ENCODE measurements around the gene SNX17.

SNX17 gene

GRCh38 chr2:27377618-27378095, 7.2 kb downstream of the SNX17 start:
- H4K20me1 ChIP-seq, result peaks cover 56% of the 10 kb centered on the region
- no peaks in the 10 kb centered on the region for H3K9me3 ChIP-seq
- H3K9ac ChIP-seq, result no peak overlapping the region
- no peak for TF ChIP-seq Cebpa-rat (IDR thresholded peaks at IDR 0.05)
- H3K27me3 ChIP-seq, result no peaks in the 10 kb centered on the region
- no peak overlapping the region for H3K4me3 ChIP-seq
- no peak overlapping the region for H3K4me2 ChIP-seq
- H3K27ac ChIP-seq, result no peak overlapping the region
- H3K36me3 ChIP-seq, result peaks cover 79% of the 10 kb centered on the region
- peaks cover 40% of the 10 kb centered on the region for H3K4me1 ChIP-seq

DNA sequence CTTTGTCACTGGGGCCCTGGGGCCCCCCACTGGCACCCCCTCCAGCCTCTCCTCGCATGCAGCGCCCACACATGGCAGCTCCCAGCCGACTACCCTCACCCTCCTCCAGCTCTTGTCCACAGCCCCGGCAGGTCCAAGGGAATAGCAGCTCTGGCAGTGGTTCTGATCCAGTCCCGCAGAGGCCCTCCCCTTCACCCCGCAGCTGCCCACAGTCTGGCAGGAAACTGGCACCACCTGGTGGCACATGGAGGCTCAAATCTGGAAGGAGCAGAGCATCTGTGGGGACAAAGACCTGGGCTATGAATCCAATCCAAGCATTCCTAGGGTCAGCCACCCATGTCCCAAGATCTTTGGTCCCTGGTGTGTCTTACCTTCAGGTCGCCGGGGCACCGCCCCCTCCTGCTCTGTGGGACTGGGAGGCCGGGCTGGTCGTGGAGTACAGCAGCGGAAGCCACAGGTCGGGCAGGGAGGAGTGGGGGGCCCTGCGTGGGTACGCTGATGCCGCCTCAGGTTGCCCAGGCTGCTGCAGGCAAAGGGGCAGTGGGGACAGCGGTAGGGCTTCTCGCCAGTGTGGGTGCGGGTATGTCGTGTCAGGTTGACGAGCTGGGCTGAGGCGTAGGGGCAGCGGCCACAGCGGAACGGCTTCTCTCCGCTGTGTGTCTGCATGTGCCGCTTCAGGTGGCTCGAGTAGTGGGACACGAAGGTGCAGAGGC, 7.8 kb downstream of the SNX17 start:
- no peak overlapping the region for H3K27ac ChIP-seq
- TF ChIP-seq Cebpa-rat (IDR thresholded peaks at IDR 0.05), result no peak
- no peaks in the 10 kb centered on the region for H3K27me3 ChIP-seq
- peak overlapping the region; percentile 89; the same call in 1 of the 2 replicates for H3K9ac ChIP-seq
- H3K9me3 ChIP-seq, result no peaks in the 10 kb centered on the region
- H3K4me1 ChIP-seq, result peaks cover 34% of the 10 kb centered on the region
- peaks cover 50% of the 10 kb centered on the region for H4K20me1 ChIP-seq
- H3K4me2 ChIP-seq, result peak overlapping the region; percentile 85
- H3K36me3 ChIP-seq, result peaks cover 80% of the 10 kb centered on the region
- no peak overlapping the region for H3K4me3 ChIP-seq

- H3K4me3 ChIP-seq, result no peak overlapping the region
- H3K36me3 ChIP-seq, result peaks cover 80% of the 10 kb centered on the region
Measured at GRCh38 chr2:27378809-27379290, 8.4 kb downstream of the SNX17 start.

DNA sequence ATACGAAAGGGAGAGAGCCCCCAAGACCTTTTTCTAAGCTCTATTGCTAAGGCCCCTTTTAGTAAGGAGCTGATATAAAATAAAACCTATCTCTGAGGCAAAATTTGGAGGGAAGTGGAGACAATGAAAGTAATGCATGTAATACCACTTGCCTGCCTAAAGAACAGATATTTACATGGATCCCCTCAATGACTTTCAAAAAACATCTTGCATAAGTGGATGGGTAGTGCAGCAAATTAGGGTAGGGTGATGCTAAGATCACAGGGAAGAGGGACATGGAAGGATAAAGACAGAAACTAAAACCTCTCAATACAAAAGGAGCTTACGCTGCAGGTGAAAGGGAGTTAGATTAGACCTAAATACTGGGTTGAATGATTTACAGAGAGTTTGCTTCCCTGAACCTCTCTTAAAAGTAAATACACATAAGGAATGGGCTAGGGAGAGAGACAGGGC, 9.0 kb downstream of the SNX17 start:
- peaks cover 44% of the 10 kb centered on the region for H4K20me1 ChIP-seq
- H3K4me2 ChIP-seq, result peak overlapping the region; percentile 85
- TF ChIP-seq Cebpa-rat (IDR thresholded peaks at IDR 0.05), result no peak
- H3K27ac ChIP-seq, result peak overlapping the region; percentile 86
- peak overlapping the region; percentile 86 for H3K4me3 ChIP-seq
- peaks cover 27% of the 10 kb centered on the region for H3K4me1 ChIP-seq
- H3K9ac ChIP-seq, result peak overlapping the region; percentile 89
- peaks cover 82% of the 10 kb centered on the region for H3K36me3 ChIP-seq
- H3K9me3 ChIP-seq, result no peaks in the 10 kb centered on the region
- no peaks in the 10 kb centered on the region for H3K27me3 ChIP-seq

More at GRCh38 chr2:27378809-27379290, 8.4 kb downstream of the SNX17 start:
- Histone ChIP-seq H3K9me3 (no peaks in the 10 kb centered on the region), H3K27me3 (no peaks in the 10 kb centered on the region), H3K4me1 (peaks cover 28% of the 10 kb centered on the region), H3K9ac (peak overlapping the region; percentile 89), H3K27ac (no peak overlapping the region), H3K4me2 (peak overlapping the region; percentile 85), H4K20me1 (peaks cover 45% of the 10 kb centered on the region)
- TF ChIP-seq Cebpa-rat (IDR thresholded peaks at IDR 0.05), result no peak

DNA sequence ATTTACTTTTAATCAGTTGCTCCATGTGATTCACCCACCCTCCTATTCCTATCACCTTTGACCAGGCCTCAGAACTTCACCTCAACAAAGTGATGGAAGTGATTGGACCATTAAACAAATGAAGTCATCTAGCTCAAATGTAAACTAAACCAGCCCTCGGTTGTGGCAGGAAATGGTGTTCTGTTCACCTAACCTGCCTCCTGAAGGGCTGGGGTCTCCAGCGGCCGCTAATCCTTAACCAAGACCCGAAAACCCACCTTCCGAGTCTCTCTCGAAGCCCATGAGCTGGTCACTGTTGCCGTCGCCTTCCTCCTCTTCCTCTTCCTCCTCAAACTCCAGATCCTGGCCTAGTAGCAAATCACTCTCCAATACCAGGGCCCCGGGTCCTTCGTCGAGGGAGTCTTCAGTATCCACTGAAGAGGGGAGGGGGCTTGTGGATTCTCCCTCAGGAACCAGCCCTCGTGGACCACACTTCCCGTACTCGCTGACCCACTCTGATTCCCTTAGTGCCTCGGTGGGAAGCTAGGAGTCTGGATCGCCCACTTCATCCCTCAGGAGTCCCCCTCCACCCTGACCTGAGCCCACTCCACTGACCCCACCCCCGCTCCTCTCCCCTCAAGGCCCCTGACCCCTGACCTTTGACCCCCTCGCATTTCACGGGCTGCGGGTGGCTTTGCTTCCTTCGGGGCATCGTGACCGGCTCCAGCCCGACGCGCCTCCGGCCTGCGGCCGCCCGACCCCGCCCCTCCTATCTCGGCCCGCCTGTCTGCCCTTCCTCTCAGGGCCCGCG, 9.6 kb downstream of the SNX17 start:
- H3K27me3 ChIP-seq, result no peaks in the 10 kb centered on the region
- no peak for TF ChIP-seq Cebpa-rat (IDR thresholded peaks at IDR 0.05)
- H3K9ac ChIP-seq, result peak overlapping the region; percentile 89
- peak overlapping the region; percentile 86 for H3K4me3 ChIP-seq
- H3K4me1 ChIP-seq, result peaks cover 27% of the 10 kb centered on the region
- no peaks in the 10 kb centered on the region for H3K9me3 ChIP-seq
- peak overlapping the region; percentile 85 for H3K4me2 ChIP-seq
- peaks cover 44% of the 10 kb centered on the region for H4K20me1 ChIP-seq
- peak overlapping the region; percentile 86 for H3K27ac ChIP-seq
- peaks cover 82% of the 10 kb centered on the region for H3K36me3 ChIP-seq

DNA sequence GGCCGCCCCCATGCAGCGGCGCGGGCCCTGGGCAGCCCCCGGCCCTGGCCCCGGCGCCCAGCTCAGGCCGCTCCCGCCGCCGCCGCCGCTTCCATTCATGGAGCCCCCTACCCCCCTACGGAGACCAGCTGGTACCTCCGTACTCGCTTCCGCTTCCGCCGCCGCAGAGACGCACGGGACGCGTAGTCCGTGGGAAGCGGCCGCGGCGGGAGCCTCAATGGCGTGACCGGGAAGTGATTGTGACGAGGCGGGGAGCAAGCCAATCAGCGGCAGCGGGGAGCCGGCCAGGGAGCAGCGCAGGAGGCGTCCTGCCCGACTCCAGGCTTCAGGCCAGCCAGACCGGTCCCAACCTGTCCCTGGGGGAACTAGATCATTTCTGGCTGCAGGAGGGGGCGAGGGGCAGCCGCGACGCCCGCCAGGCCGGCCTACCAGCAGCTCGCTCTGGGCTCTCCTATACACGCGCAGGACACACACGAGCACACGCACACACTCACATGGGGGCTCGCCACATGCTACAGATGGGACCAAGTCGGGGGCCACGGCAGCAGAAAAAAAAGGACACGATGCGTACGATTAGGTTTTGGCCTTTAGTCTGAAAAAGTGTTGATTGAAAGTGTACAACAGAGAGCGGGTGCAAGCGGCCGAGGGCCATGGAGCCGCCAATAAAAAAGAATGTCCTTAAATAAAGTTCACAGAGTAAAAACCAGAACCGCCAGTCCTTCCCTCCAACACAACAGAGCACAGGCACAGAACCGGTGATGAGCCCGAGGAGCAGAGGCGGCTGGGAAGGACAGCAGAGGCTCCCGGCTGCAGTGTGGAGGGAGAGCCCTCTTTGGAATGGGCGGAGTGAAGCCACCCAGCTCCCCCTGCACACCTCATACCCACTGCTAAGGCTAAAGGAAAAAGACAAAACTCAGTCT, 10.5 kb downstream of the SNX17 start, which contains the start of gene ZNF513:
Gene ZNF513 (minus strand): TSS at position 109 of the 920 bp plus-strand sequence. CDS start 208 bp downstream, outside the sequence.
- peak within 1 kb of the TSS; percentile 85 for H3K4me2 ChIP-seq
- no peak for TF ChIP-seq Cebpa-rat (IDR thresholded peaks at IDR 0.05)
- H3K9ac ChIP-seq, result peak within 1 kb of the TSS; percentile 89
- H3K4me1 ChIP-seq, result peaks cover 27% of the 10 kb centered on the region
- H3K4me3 ChIP-seq, result peak within 1 kb of the TSS; percentile 86
- no peaks in the 10 kb centered on the region for H3K27me3 ChIP-seq
- peak within 1 kb of the TSS; percentile 86 for H3K27ac ChIP-seq
- H3K36me3 ChIP-seq, result peaks cover 82% of the 10 kb centered on the region
- peaks cover 38% of the 10 kb centered on the region for H4K20me1 ChIP-seq
- H3K9me3 ChIP-seq, result no peaks in the 10 kb centered on the region

DNA sequence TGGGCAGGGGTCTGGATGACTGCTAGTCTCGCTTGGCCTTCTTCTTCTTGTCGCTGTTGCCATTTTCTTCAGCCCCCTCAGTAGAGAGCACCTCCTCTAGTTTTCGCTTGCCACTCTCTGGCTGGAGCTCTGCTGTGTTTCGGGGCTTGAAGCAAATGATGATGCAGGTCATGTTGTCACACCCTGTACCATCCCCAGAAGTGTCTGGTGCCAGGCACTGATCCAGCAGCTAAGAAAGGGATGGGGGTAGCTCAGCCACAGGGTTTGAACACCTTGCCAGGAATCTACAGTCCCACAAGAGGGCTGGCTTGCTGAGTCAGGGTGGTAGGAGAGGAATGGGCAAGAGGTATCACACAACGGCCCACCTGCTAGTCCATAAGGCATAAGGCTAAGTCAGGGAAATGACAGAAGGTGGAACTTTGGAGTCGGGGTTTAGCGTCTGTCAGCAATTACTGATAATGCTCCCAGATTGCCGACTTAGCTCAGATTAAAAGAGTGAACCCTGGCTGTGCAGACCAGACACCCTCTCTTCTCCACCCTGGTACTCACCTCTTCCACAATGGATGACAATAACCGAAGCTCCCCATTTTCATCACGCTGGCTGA, 11.3 kb downstream of the SNX17 start:
- Histone ChIP-seq H3K4me3 (no peak overlapping the region), H3K9me3 (no peaks in the 10 kb centered on the region), H4K20me1 (peaks cover 38% of the 10 kb centered on the region), H3K4me2 (no peak overlapping the region), H3K36me3 (peaks cover 82% of the 10 kb centered on the region), H3K27me3 (no peaks in the 10 kb centered on the region), H3K4me1 (peaks cover 27% of the 10 kb centered on the region), H3K27ac (peak overlapping the region; percentile 86; the same call in 1 of the 2 replicates), H3K9ac (no peak overlapping the region)
- no peak for TF ChIP-seq Cebpa-rat (IDR thresholded peaks at IDR 0.05)

DNA sequence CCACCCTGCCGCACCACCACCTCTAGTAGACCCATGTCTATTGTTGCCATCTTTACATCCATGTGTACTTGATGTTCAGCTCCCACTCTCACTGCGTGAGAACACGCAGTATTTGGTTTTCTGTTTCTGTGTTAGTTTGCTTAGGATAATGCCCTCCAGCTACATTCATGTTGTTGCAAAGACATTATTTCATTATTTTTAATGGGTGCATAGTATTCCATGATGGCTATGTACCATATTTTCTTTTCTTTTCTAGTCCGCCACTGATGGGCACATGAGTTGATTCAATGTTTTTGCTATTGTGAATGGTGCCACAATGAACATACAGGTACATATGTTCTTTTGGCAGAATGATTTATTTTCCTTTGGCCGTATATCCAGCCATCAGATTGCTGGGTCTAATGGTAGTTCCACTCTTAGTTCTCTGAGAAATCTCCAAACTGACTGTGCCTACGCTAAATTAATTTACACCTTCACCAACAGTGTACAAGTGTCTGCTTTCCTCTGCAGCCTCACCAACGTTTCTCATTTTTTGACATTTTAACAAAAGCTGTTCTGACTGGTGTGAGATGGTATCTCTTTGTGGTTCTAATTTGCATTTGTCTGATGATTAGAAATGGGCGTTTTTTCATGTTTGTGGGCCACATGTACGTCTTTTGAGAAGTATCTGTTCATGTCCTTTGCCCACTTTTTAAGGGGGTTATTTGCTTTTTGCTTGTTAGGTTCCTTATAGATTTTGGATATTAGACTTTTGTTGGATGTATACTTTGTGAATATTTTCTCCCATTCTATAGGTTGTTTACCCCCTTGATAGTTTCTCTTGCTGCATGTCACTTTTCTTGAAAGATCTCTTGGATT, 20.6 kb downstream of the SNX17 start:
- no peak for TF ChIP-seq Cebpa-rat (IDR thresholded peaks at IDR 0.05)
- Histone ChIP-seq H4K20me1 (peaks cover 100% of the 10 kb centered on the region), H3K4me1 (no peaks in the 10 kb centered on the region), H3K4me2 (no peak overlapping the region), H3K27me3 (no peaks in the 10 kb centered on the region), H3K9ac (no peak overlapping the region), H3K27ac (no peak overlapping the region), H3K36me3 (peaks cover 78% of the 10 kb centered on the region), H3K4me3 (no peak overlapping the region), H3K9me3 (no peaks in the 10 kb centered on the region)

Measured in BLaER1 (cell line).